Epithelial cell of proximal tubule (primary cell): ENCODE data around the gene S100A4. TPM values are rescaled to one million over a fixed set of nuclear protein-coding genes. Genes with fewer than 3 reads are reported as not detected.
"Not testable (repeated sequence)": the region's sequence is repeated elsewhere in the genome, so short reads cannot be mapped to it uniquely, and the experiment has no call there.

Source experiments
- DNase-seq: peaks from one replicate; pipeline ENCODE4 v3.0.0-alpha.2; 2011; ENCODE audit warnings: low read depth
- H3K4me3 ChIP-seq: 2 replicates; pipeline ENCODE4 v1.5.1; 2011; ENCODE audit warnings: low read depth, mild to moderate bottlenecking, low read length
- total RNA-seq: library from RNA; depleted of rRNA; stranded (reverse); fragments of >200 nt; gene quantifications from 2 replicates; pipeline ENCODE4 v1.2.3, GENCODE V29; 2015
- TF ChIP-seq, protein P1 (sequence below): conservative IDR thresholded peaks from 2 replicates; pipeline ENCODE4 v1.5.1; 2012; ENCODE audit warnings: low read depth, mild to moderate bottlenecking, low read length

S100A4 gene
- total RNA-seq, 1 donor from 2014 or later = 33.8 TPM

DNA sequence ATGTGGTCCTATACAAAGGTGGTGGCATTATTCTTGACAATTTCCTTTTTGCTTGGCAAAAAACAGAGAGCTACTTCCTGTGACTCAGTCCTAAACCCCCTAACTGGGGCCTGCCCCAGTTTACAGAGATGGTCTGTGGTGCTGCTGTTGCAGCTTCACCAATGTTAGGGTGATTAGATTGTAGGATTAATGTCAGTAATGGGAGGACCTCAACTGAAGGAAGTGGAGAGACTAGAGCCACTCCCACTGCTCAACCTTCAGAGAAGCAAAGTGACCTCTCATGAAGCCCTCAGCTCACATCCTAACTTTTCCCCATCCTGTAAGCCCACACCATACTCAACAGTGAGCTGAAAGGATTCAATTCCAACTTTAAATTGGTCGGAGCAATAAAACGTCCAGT lies 13.4 kb downstream of the S100A4 start:
- no peak for DNase-seq
- no peak overlapping the region for H3K4me3 ChIP-seq
- TF ChIP-seq, protein P1, sequence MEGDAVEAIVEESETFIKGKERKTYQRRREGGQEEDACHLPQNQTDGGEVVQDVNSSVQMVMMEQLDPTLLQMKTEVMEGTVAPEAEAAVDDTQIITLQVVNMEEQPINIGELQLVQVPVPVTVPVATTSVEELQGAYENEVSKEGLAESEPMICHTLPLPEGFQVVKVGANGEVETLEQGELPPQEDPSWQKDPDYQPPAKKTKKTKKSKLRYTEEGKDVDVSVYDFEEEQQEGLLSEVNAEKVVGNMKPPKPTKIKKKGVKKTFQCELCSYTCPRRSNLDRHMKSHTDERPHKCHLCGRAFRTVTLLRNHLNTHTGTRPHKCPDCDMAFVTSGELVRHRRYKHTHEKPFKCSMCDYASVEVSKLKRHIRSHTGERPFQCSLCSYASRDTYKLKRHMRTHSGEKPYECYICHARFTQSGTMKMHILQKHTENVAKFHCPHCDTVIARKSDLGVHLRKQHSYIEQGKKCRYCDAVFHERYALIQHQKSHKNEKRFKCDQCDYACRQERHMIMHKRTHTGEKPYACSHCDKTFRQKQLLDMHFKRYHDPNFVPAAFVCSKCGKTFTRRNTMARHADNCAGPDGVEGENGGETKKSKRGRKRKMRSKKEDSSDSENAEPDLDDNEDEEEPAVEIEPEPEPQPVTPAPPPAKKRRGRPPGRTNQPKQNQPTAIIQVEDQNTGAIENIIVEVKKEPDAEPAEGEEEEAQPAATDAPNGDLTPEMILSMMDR = no peak

GRCh38 chr1:153531638-153532037 lies 14.0 kb downstream of the S100A4 start:
- TF ChIP-seq, protein P1 = no peak
- no peak overlapping the region for H3K4me3 ChIP-seq
- no peak for DNase-seq

GRCh38 chr1:153527683-153528040 lies 17.9 kb downstream of the S100A4 start:
- no peak overlapping the region for H3K4me3 ChIP-seq
- TF ChIP-seq, protein P1 = no peak
- no peak for DNase-seq

- no peak overlapping the region for H3K4me3 ChIP-seq
- TF ChIP-seq, protein P1 = no peak
- no peak for DNase-seq
Observed at GRCh38 chr1:153527023-153527682, 18.5 kb downstream of the S100A4 start.

GRCh38 chr1:153526132-153526543 lies 19.5 kb downstream of the S100A4 start:
- TF ChIP-seq, protein P1 = no peak
- DNase-seq = no peak
- no peak overlapping the region for H3K4me3 ChIP-seq

DNA sequence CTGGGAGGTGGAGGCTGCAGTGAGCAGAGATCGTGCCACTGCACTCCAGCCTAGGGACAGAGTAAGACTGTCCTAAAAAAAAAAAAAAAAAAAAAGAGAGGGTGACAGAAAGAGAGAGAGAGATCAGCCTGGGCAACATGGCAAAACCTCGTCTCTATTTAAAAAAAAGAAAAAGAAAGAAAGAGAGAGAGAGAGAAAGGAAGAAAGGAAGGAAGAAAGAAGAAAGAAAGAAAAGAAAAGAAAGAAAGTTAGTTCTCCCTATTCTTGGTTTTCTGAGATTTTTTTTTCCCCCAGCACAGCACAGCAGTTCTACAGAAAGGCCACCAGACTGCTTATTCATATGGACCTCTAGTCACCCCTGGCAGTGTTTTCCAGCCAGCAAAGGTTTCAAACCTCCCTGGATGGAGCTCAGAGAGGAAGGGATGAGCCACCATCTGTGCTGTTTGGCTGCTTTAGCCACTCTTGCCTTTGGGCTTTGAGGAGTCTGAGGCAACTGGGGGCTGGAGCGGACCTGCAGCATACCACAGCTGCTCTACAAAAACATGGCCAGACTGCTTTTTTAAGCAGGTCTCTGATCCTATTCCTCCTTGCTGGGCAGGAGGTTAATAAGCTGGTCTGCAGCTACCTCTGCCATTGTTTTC lies 20.4 kb downstream of the S100A4 start:
- no peak for DNase-seq
- no peak overlapping the region for H3K4me3 ChIP-seq
- TF ChIP-seq, protein P1 = no peak

DNA sequence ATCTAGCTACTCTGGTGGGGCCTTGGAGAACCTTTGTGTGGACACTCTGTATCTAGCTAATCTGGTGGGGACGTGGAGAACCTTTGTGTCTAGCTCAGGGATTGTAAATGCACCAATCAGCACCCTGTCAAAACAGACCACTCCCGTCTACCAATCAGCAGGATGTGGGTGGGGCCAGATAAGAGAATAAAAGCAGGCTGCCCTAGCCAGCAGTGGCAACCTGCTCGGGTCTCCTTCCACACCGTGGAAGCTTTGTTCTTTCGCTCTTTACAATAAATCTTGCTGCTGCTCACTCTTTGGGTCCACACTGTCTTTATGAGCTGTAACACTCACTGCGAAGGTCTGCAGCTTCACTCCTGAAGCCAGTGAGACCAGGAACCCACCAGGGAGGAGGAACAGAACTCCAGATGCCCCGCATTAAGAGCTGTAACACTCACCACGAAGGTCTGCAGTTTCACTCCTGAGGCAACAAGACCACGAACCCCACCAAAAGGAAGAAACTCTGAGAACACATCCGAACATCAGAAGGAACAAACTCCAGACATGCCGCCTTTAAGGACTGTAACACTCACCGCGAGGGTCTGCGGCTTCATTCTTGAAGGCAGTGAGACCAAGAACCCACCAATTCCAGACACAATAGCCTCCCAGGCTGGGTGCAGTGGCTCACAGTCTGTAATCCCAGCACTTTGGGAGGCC lies 23.1 kb downstream of the S100A4 start:
- DNase-seq, H3K4me3 ChIP-seq: not testable (repeated sequence)

- DNase-seq, H3K4me3 ChIP-seq: not testable (repeated sequence)
Observed at GRCh38 chr1:153521808-153522207, 23.8 kb downstream of the S100A4 start.
